A673 (cell line): ENCODE results near the gene KCNIP3.

Experiments
- EZH2 ChIP-seq: fragments of 200-600 bp; sonication (generic); IDR thresholded peaks from 2 replicates; pipeline ENCODE4 v1.6.1; 2017; ENCODE audit warnings: borderline replicate concordance, low read depth, mild to moderate bottlenecking, mixed read lengths, antibody characterized with exemption, low read length; ENCODE audit not compliant: poor library complexity, severe bottlenecking
- TF ChIP-seq, protein P1 (sequence below): fragments of 300-800, 200-600 bp; sonication (generic); conservative IDR thresholded peaks from 2 replicates; pipeline ENCODE4 v1.5.1; 2017; ENCODE audit warnings: low read depth, mild to moderate bottlenecking, antibody characterized with exemption, low read length, moderate library complexity, mixed read lengths

DNA sequence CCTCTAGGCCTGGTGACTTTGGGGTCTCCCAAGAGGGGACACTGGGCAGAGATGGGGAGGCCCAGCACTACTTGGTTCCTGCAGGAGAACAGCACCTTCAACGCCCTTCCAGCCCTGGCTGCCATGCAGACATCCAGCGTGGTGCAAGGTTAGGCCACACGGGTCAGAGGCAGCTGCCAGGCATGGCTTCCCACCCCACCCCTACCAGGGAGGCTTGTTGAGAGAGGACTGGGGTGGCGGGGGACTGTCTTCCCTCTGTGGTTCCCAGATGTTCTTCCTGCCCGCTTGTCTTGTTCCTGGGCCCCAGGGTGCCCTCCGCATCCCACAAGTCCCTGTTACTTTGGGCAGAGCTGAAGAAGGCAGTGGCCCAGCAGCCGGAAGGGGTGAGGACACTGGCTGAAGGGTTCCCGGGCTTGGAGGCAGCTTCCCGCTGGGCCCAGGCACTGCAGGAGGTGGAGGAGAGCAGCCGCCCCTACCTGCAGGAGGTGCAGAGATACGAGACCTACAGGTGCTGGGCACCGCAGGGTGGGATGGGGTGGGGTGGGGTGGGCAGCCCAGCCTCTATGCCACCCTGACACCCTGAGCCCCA lies 18.4 kb upstream of the KCNIP3 start:
- TF ChIP-seq, protein P1, sequence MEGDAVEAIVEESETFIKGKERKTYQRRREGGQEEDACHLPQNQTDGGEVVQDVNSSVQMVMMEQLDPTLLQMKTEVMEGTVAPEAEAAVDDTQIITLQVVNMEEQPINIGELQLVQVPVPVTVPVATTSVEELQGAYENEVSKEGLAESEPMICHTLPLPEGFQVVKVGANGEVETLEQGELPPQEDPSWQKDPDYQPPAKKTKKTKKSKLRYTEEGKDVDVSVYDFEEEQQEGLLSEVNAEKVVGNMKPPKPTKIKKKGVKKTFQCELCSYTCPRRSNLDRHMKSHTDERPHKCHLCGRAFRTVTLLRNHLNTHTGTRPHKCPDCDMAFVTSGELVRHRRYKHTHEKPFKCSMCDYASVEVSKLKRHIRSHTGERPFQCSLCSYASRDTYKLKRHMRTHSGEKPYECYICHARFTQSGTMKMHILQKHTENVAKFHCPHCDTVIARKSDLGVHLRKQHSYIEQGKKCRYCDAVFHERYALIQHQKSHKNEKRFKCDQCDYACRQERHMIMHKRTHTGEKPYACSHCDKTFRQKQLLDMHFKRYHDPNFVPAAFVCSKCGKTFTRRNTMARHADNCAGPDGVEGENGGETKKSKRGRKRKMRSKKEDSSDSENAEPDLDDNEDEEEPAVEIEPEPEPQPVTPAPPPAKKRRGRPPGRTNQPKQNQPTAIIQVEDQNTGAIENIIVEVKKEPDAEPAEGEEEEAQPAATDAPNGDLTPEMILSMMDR: no peak
- no peak for TF ChIP-seq EZH2
